DND-41 (cell line): ENCODE measurements around the gene TTC23.

Experiments used
- CTCF ChIP-seq: IDR thresholded peaks from 2 replicates; pipeline ENCODE4 v1.5.1; 2012; ENCODE audit warnings: borderline replicate concordance, low read length, moderate library complexity, mild to moderate bottlenecking; ENCODE audit not compliant: poor library complexity, severe bottlenecking; ENCODE audit errors: extremely low read depth
- EZH2 ChIP-seq: IDR thresholded peaks from 3 replicates; pipeline ENCODE4 v1.6.1; 2012; ENCODE audit warnings: borderline replicate concordance, low read depth, mild to moderate bottlenecking, moderate library complexity, low read length, inconsistent platforms; ENCODE audit not compliant: severe bottlenecking

- TF ChIP-seq EZH2 = no peak
- no peak for TF ChIP-seq CTCF
Observed at GRCh38 chr15:99238849-99239248, 10.5 kb downstream of the TTC23 start.
